OCI-LY1 (cell line): ENCODE results near the gene PHF20.
"Not testable (repeated sequence)": the region's sequence is repeated elsewhere in the genome, so short reads cannot be mapped to it uniquely, and the experiment has no call there.

Experiments
- H2AFZ ChIP-seq: fragments of 200-600 bp; sonication (generic), shearing (Covaris generic); 2 replicates; pipeline ENCODE4 v1.6.0; 2014; ENCODE audit warnings: antibody characterized with exemption, mild to moderate bottlenecking, low read length
- H3F3A ChIP-seq: fragments of 200-600 bp; sonication (generic), shearing (Covaris generic); 2 replicates; pipeline ENCODE4 v1.6.0; 2014; ENCODE audit warnings: mild to moderate bottlenecking, antibody characterized with exemption, low read length, moderate library complexity; ENCODE audit not compliant: insufficient read depth
- H3K27ac ChIP-seq: fragments of 200-600 bp; sonication (generic); 2 replicates; pipeline ENCODE4 v1.5.1; 2014; ENCODE audit warnings: low read length, mixed run types, mild to moderate bottlenecking, low read depth; ENCODE audit not compliant: poor library complexity, severe bottlenecking
- H3K27me3 ChIP-seq: fragments of 200-600 bp; sonication (generic); 2 replicates; pipeline ENCODE4 v1.6.0; 2014; ENCODE audit warnings: antibody characterized with exemption, mild to moderate bottlenecking, low read length, moderate library complexity; ENCODE audit not compliant: insufficient read depth
- H3K36me3 ChIP-seq: fragments of 200-600 bp; sonication (generic); 2 replicates; pipeline ENCODE4 v1.6.1; 2014; ENCODE audit warnings: mild to moderate bottlenecking, antibody characterized with exemption, low read length, moderate library complexity, mixed read lengths; ENCODE audit not compliant: insufficient read depth
- H3K4me1 ChIP-seq: fragments of 200-600 bp; sonication (generic); 2 replicates; pipeline ENCODE4 v1.5.1; 2014; ENCODE audit warnings: mild to moderate bottlenecking, low read length, moderate library complexity; ENCODE audit not compliant: insufficient read depth, severe bottlenecking
- H3K4me2 ChIP-seq: fragments of 200-600 bp; sonication (generic), shearing (Covaris generic); 2 replicates; pipeline ENCODE4 v1.6.1; 2014; ENCODE audit warnings: low read length
- H3K4me3 ChIP-seq: fragments of 200-600 bp; sonication (generic); 2 replicates; pipeline ENCODE4 v1.5.1; 2014; ENCODE audit warnings: low read length, low read depth, mild to moderate bottlenecking, mixed read lengths; ENCODE audit not compliant: poor library complexity, severe bottlenecking
- H3K79me2 ChIP-seq: fragments of 200-600 bp; shearing (Covaris generic); 2 replicates; pipeline ENCODE4 v1.6.1; 2016; ENCODE audit warnings: mixed run types, low read length, mixed read lengths; ENCODE audit not compliant: insufficient read depth
- H3K9ac ChIP-seq: fragments of 200-600 bp; sonication (generic), shearing (Covaris generic); 2 replicates; pipeline ENCODE4 v1.6.1; 2014; ENCODE audit warnings: mild to moderate bottlenecking, low read length, mixed read lengths
- H3K9me2 ChIP-seq: fragments of 200-600 bp; sonication (generic), shearing (Covaris generic); 2 replicates; pipeline ENCODE4 v1.6.1; 2014; ENCODE audit warnings: low read depth, mild to moderate bottlenecking, low read length, mixed read lengths
- H3K9me3 ChIP-seq: fragments of 200-600 bp; shearing (Covaris generic); 2 replicates; pipeline ENCODE4 v1.6.1; 2014; ENCODE audit warnings: low read length, mixed read lengths
- H4K20me1 ChIP-seq: fragments of 200-600 bp; sonication (generic), shearing (Covaris generic); 2 replicates; pipeline ENCODE4 v1.6.0; 2016; ENCODE audit warnings: mild to moderate bottlenecking, low read length; ENCODE audit not compliant: insufficient read depth
- EZH2 ChIP-seq: fragments of 200-600 bp; sonication (generic), shearing (Covaris generic); IDR thresholded peaks from 2 replicates; pipeline ENCODE4 v1.8.0; 2017; ENCODE audit warnings: borderline replicate concordance, mixed run types, mild to moderate bottlenecking, antibody characterized with exemption, low read length, moderate library complexity, mixed read lengths
- TF ChIP-seq, protein P1 (sequence below): fragments of 200-600 bp; sonication (generic), shearing (Covaris generic); IDR thresholded peaks from 2 replicates; pipeline ENCODE4 v1.5.1; 2017; ENCODE audit warnings: mild to moderate bottlenecking, antibody characterized with exemption, low read length, moderate library complexity, mixed read lengths

PHF20 gene

DNA sequence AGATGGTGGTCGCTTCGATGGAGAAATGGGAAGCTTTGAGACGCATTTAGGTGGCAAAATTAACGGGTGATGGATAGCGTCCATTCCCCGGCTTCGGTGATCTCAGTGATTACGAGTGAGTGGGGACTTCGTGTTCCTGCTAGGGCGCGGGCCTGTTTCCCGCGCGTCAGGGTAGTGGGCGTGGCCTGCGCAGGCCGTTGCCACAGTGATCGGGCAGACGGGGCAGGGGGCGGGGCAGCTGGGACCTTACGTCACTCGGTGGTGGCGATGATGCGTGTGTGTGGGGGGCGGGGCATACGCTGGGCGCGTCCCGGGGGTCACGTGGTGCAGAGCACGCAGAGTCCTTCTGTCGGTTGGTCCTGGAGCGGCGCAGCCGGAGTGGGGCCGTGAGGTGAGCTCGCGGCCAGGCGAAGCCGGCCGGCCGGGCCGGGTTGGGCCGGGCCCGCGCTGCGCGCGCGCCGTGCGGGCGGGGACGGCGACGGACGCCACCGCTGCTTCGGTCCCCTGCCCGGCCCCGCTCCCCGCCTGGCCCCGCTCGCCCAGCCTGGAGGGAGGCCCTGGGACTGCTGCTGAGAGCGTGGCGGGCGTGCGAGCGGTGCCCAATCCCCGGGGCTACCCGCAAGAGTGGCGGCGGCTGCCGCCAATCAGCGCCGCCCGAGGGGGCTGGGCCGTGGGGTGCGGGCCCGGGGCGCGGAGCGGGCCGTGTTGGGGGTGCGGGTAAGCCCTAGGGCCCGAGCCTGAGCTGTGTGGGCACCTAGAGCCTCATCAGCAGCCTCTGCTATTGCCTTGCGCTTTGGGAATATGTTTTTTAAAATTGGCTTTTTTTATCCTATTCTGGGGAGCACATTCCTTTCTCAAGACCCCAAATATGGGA lies at the start of gene PHF20:
Gene PHF20 (plus strand): TSS at position 327 of the 874 bp plus-strand sequence. CDS start 29,508 bp downstream, outside the sequence.
- peaks cover 35% of the 10 kb centered on the region for H3K79me2 ChIP-seq
- H3F3A ChIP-seq, result 0 out of 2 replicates have a peak, but pooled peaks cover 4% of the 10 kb centered on the region
- no peaks in the 10 kb centered on the region for H3K9me2 ChIP-seq
- TF ChIP-seq, protein P1, sequence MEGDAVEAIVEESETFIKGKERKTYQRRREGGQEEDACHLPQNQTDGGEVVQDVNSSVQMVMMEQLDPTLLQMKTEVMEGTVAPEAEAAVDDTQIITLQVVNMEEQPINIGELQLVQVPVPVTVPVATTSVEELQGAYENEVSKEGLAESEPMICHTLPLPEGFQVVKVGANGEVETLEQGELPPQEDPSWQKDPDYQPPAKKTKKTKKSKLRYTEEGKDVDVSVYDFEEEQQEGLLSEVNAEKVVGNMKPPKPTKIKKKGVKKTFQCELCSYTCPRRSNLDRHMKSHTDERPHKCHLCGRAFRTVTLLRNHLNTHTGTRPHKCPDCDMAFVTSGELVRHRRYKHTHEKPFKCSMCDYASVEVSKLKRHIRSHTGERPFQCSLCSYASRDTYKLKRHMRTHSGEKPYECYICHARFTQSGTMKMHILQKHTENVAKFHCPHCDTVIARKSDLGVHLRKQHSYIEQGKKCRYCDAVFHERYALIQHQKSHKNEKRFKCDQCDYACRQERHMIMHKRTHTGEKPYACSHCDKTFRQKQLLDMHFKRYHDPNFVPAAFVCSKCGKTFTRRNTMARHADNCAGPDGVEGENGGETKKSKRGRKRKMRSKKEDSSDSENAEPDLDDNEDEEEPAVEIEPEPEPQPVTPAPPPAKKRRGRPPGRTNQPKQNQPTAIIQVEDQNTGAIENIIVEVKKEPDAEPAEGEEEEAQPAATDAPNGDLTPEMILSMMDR, result no peak
- no peak for TF ChIP-seq EZH2
- peak within 1 kb of the TSS; percentile 98 for H3K4me2 ChIP-seq
- H3K36me3 ChIP-seq, result peaks cover 9% of the 10 kb centered on the region; the same call in 1 of the 2 replicates
- no peaks in the 10 kb centered on the region for H3K27me3 ChIP-seq
- H3K9me3 ChIP-seq, result no peaks in the 10 kb centered on the region
- peak within 1 kb of the TSS; percentile 16; the same call in 1 of the 2 replicates for H2AFZ ChIP-seq
- H3K9ac ChIP-seq, result peak within 1 kb of the TSS; percentile 87
- peak within 1 kb of the TSS; percentile 87 for H3K4me3 ChIP-seq
- peak within 1 kb of the TSS; percentile 52 for H3K27ac ChIP-seq
- H3K4me1 ChIP-seq, result peaks cover 68% of the 10 kb centered on the region
- H4K20me1 ChIP-seq, result no peaks in the 10 kb centered on the region

GRCh38 chr20:35723275-35723639 lies 48.6 kb upstream of the PHF20 start:
- H3K9ac ChIP-seq, H2AFZ ChIP-seq, H3K27me3 ChIP-seq, H3K27ac ChIP-seq, H4K20me1 ChIP-seq, H3K9me2 ChIP-seq, H3K9me3 ChIP-seq, H3K4me3 ChIP-seq, H3K4me1 ChIP-seq, H3F3A ChIP-seq, H3K4me2 ChIP-seq: not testable (repeated sequence)
- Histone ChIP-seq H3K36me3 (peaks cover 96% of the 10 kb centered on the region), H3K79me2 (peaks cover 24% of the 10 kb centered on the region)

- not testable (repeated sequence) for H3K27ac ChIP-seq, H3F3A ChIP-seq, H3K9ac ChIP-seq, H4K20me1 ChIP-seq, H3K4me3 ChIP-seq, H3K9me2 ChIP-seq, H3K27me3 ChIP-seq, H2AFZ ChIP-seq, H3K9me3 ChIP-seq, H3K4me2 ChIP-seq, H3K4me1 ChIP-seq
- Histone ChIP-seq H3K79me2 (peaks cover 23% of the 10 kb centered on the region), H3K36me3 (peaks cover 95% of the 10 kb centered on the region)
Observed at GRCh38 chr20:35723652-35724320, 48.0 kb upstream of the PHF20 start.
